T-cell (primary cell): ENCODE results near the gene CDH4. TPM values are rescaled to one million over a fixed set of nuclear protein-coding genes. Genes with fewer than 3 reads are reported as not detected.

Experiments used
- ATAC-seq, 4 experiments: fragments of 200-7000 bp in 3 of 4; fragments of 150-1000 bp in 1 of 4; cut with Tn5 transposase; replicated peaks in 1 of 4; 1 replicate in 3 of 4; 2 replicates in 1 of 4; pipeline ENCODE4 v1.10.0; 2021; ENCODE audit warnings: moderate library complexity in 3 of 4, mild to moderate bottlenecking in 2 of 4, moderate number of reproducible peaks in 1 of 4
- CTCF ChIA-PET, 2 donors: fragments of 300-600 bp; sonication (Branson Sonifier 250); formaldehyde crosslinking; loops; one replicate each; lab custom pipeline; 2022; ENCODE audit warnings: antibody characterized with exemption in 2 of 2; lab: Charles Lee
- POLR2A ChIA-PET, 2 donors: fragments of 300-600 bp; sonication (Branson Sonifier 250); formaldehyde crosslinking; loops; one replicate each; lab custom pipeline; 2022; ENCODE audit warnings: antibody characterized with exemption in 2 of 2; lab: Charles Lee
- DNase-seq, 35 experiments: peaks; one replicate each; pipeline versions ENCODE4 v3.0.0 to v3.0.0-alpha.2; 2013 to 2023
- H3K27ac ChIP-seq: one replicate; pipeline ENCODE4 v1.5.1; 2013; ENCODE audit warnings: low read length
- H3K27me3 ChIP-seq, 2 experiments: replicated peaks in 1 of 2; 1 replicate in 1 of 2; 2 replicates in 1 of 2; pipeline versions ENCODE4 v1.6.1 to v1.7.0; 2013; ENCODE audit warnings: low read length in 1 of 2, mixed read lengths in 1 of 2; ENCODE audit not compliant: control insufficient read depth in 2 of 2, insufficient read depth in 2 of 2; ENCODE audit errors: extremely low read depth in 1 of 2
- H3K36me3 ChIP-seq, 2 donors: 1 replicate in 1 of 2; 2 replicates in 1 of 2; pipeline versions ENCODE4 v1.6.1 to v1.7.0; 2013; ENCODE audit warnings: low read length in 1 of 2; ENCODE audit not compliant: control insufficient read depth in 2 of 2, insufficient read depth in 1 of 2; ENCODE audit errors: extremely low read depth in 1 of 2
- H3K4me1 ChIP-seq, 2 experiments: 1 replicate in 1 of 2; 2 replicates in 1 of 2; pipeline versions ENCODE4 v1.6.1 to v1.7.0; 2013; ENCODE audit warnings: low read length in 2 of 2, mixed read lengths in 1 of 2; ENCODE audit not compliant: insufficient read depth in 2 of 2, control insufficient read depth in 1 of 2; ENCODE audit errors: extremely low read depth in 1 of 2
- H3K4me3 ChIP-seq, 2 donors: 1 replicate in 1 of 2; 2 replicates in 1 of 2; pipeline versions ENCODE4 v1.5.1 to v1.7.0; 2013; ENCODE audit warnings: mild to moderate bottlenecking in 2 of 2, low read length in 1 of 2, moderate library complexity in 1 of 2; ENCODE audit not compliant: control insufficient read depth in 1 of 2; ENCODE audit errors: extremely low read depth in 1 of 2
- H3K9me3 ChIP-seq: 2 replicates; pipeline ENCODE4 v1.7.0; 2013
- H3K27ac Mint-ChIP-seq, 2 donors: one replicate each; pipeline ENCODE4 v1.8.0; 2020 to 2021; ENCODE audit warnings: mild to moderate bottlenecking in 2 of 2, mixed read lengths in 2 of 2
- H3K27me3 Mint-ChIP-seq, 2 donors: one replicate each; pipeline ENCODE4 v1.8.0; 2021 to 2022; ENCODE audit warnings: mixed read lengths in 2 of 2
- H3K36me3 Mint-ChIP-seq: one replicate; pipeline ENCODE4 v1.8.0; 2021; ENCODE audit warnings: mixed read lengths
- H3K4me1 Mint-ChIP-seq, 3 donors: one replicate each; pipeline ENCODE4 v1.8.0; 2020 to 2022; ENCODE audit warnings: mixed read lengths in 3 of 3, mild to moderate bottlenecking in 1 of 3
- H3K4me3 Mint-ChIP-seq, 3 donors: one replicate each; pipeline ENCODE4 v1.8.0; 2020 to 2022; ENCODE audit warnings: mild to moderate bottlenecking in 3 of 3, mixed read lengths in 3 of 3, moderate library complexity in 3 of 3
- H3K9me3 Mint-ChIP-seq, 3 donors: one replicate each; pipeline ENCODE4 v1.8.0; 2020 to 2022; ENCODE audit warnings: mixed read lengths in 3 of 3
- WGBS: methylation state at CpG from one replicate; pipeline ENCODE4 v1.1.5; 2013; ENCODE audit warnings: missing lambda C conversion rate; ENCODE audit not compliant: insufficient coverage; 5-methylcytosine and 5-hydroxymethylcytosine counted together
- total RNA-seq, 35 experiments: library from RNA in 6 of 35; stranded (reverse) in 6 of 35; fragments of 120-200 nt in 1 of 35; gene quantifications; one replicate each; pipeline versions ENCODE4 v1.2.1 to v1.2.4 and lab custom pipeline; 2013 to 2026

CDH4 gene
- total RNA-seq, 5 donors from 2014 or later (not counting 1 experiment from before 2014, with no cell fraction given), result 0.06 to 0.64 (median 0.14) TPM

- ChIA-PET CTCF (interaction anchor here in 1 of 2 donors (0.6 kb wide), 2 partner anchors 9 to 1204 kb away, joined by 3 to 4 read pairs; no protein-coding TSS in a partner anchor), POLR2A (no interaction called here)
- no peak overlapping the region for H3K27ac Mint-ChIP-seq
Observed at GRCh38 chr20:61262514-61262913, 10.5 kb downstream of the CDH4 start.

DNA sequence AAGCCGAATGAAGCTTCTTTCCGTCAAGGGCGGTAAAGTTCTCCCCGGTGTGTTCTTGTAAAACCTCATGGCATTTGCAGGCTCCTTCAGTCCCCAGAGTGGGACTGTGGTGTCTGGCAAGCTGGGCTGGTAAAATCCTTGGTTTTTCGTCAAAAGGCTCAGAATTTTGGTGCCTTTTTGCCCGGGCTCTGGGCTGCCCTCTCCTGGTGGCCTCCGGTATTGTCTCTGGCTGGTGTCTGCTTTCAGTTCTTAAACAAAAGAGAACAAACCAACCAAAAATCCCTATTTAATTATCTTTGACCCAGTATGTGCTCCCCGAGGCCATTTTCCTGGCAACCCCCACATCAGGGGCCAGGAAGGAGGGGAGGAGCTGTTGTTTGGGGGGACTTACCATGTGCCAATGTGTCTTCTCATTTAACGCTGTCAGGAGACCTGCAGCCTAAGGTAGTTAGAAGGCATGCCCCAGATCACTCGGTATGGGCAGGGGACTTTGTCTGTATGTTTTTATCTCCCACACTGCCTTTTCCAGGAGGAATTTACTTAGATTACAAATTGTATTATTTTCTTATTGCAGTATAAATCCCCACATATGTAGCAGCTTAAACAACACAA, 11.1 kb downstream of the CDH4 start:
- Mint-ChIP-seq H3K36me3 (no peaks in the 10 kb centered on the region), H3K4me3 (no peak overlapping the region), H3K27me3 (peaks cover 15 to 32% of the 10 kb centered on the region in 2 donors), H3K4me1 (no peaks in the 10 kb centered on the region), H3K9me3 (peaks cover 0 to 3% (median 0%) of the 10 kb centered on the region in 3 donors), H3K27ac (no peak overlapping the region)
- H3K9me3 ChIP-seq, result no peaks in the 10 kb centered on the region
- ATAC-seq, result no peak
- no peak overlapping the region for H3K27ac ChIP-seq
- H3K4me1 ChIP-seq, result peaks cover 0 to 3% of the 10 kb centered on the region in 2 experiments
- H3K4me3 ChIP-seq, result no peak overlapping the region
- WGBS, result 67% methylated on average over 3 of the region's 10 CpGs
- peak in 19 of 35 experiments; percentile 3 to 39 (median 16) for DNase-seq
- no peaks in the 10 kb centered on the region for H3K36me3 ChIP-seq
- POLR2A ChIA-PET, result no interaction called here
- CTCF ChIA-PET, result interaction anchor here in 1 of 2 donors (0.6 kb wide), 2 partner anchors 10 to 1205 kb away, joined by 3 to 4 read pairs; no protein-coding TSS in a partner anchor
- peaks cover 0 to 30% of the 10 kb centered on the region in 2 experiments for H3K27me3 ChIP-seq

More at GRCh38 chr20:61262514-61262913, 10.5 kb downstream of the CDH4 start:
- no peak overlapping the region for H3K27ac ChIP-seq
- no peaks in the 10 kb centered on the region for H3K36me3 ChIP-seq
- H3K4me1 Mint-ChIP-seq, result no peaks in the 10 kb centered on the region
- peaks cover 0 to 3% of the 10 kb centered on the region in 2 experiments for H3K4me1 ChIP-seq
- peaks cover 0 to 23% of the 10 kb centered on the region in 2 experiments for H3K27me3 ChIP-seq
- H3K4me3 ChIP-seq, result no peak overlapping the region
- DNase-seq (no peak), ATAC-seq (no peak)
- H3K27me3 Mint-ChIP-seq, result peaks cover 15 to 35% of the 10 kb centered on the region in 2 donors
- no peaks in the 10 kb centered on the region for H3K36me3 Mint-ChIP-seq
- H3K9me3 Mint-ChIP-seq, result peaks cover 0 to 3% (median 0%) of the 10 kb centered on the region in 3 donors
- H3K9me3 ChIP-seq, result no peaks in the 10 kb centered on the region
- no peak overlapping the region for H3K4me3 Mint-ChIP-seq

DNA sequence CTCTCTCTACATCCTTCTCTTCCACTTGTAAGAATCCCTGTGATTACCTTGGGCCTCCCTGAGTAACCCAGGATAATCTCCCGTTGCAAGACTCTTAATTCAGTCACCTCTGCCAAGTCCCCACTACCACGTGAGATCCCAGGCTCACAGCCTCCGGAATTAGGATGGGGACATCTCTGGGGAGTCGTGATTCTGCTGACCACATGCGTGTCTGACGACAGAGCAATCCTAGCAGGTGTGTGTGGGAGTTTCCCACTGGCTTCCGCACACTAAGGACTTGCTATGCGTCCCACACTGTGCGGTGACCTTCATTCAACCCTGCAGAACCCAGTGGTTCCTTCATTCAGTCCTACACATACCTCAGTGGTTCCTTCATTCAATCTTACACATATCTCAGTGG, 11.9 kb downstream of the CDH4 start:
- ChIA-PET POLR2A (no interaction called here), CTCF (no interaction called here)
- peaks cover 0 to 33% of the 10 kb centered on the region in 2 experiments for H3K27me3 ChIP-seq
- no peak for DNase-seq
- WGBS, result 70% methylated on average over 8 of the region's 9 CpGs
- H3K9me3 ChIP-seq, result no peaks in the 10 kb centered on the region
- Mint-ChIP-seq H3K9me3 (no peaks in the 10 kb centered on the region), H3K36me3 (no peaks in the 10 kb centered on the region), H3K27ac (no peak overlapping the region), H3K4me3 (no peak overlapping the region), H3K4me1 (no peaks in the 10 kb centered on the region), H3K27me3 (peaks cover 18 to 32% of the 10 kb centered on the region in 2 donors)
- no peak overlapping the region for H3K4me3 ChIP-seq
- H3K4me1 ChIP-seq, result peaks cover 0 to 3% of the 10 kb centered on the region in 2 experiments
- H3K27ac ChIP-seq, result no peak overlapping the region
- H3K36me3 ChIP-seq, result no peaks in the 10 kb centered on the region
- no peak for ATAC-seq

DNA sequence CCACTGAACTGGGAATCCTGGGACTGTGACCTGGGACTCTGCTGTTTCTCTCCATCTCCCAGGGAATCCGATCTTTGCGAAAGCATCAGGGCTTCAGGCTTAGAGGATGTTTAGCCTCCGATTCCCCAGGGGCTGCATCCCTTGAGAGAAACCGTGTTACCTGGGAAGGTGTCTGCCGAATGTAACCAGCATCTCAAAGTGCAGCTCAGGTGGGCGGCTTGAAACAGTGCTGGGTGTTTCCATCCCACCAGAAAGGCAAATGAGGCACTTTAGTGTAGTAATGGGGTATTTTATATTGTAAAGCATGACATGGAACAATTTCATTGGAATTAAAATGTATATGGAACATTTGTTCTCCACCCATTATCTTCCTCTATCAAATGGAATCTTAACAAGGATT, 15.2 kb downstream of the CDH4 start:
- Histone ChIP-seq H3K27ac (no peak overlapping the region), H3K9me3 (no peaks in the 10 kb centered on the region), H3K4me1 (peaks cover 0 to 3% of the 10 kb centered on the region in 2 experiments), H3K27me3 (peaks cover 0 to 33% of the 10 kb centered on the region in 2 experiments), H3K4me3 (no peak overlapping the region), H3K36me3 (no peaks in the 10 kb centered on the region)
- DNase-seq (no peak), ATAC-seq (no peak)
- Mint-ChIP-seq H3K27me3 (peaks cover 20 to 22% of the 10 kb centered on the region in 2 donors), H3K4me1 (no peaks in the 10 kb centered on the region), H3K27ac (no peak overlapping the region), H3K4me3 (no peak overlapping the region), H3K9me3 (no peaks in the 10 kb centered on the region), H3K36me3 (no peaks in the 10 kb centered on the region)
- POLR2A ChIA-PET, result no interaction called here
- CTCF ChIA-PET, result no interaction called here
- WGBS, result 85% methylated on average over 6 of the region's 6 CpGs

GRCh38 chr20:61268024-61268423, 16.0 kb downstream of the CDH4 start:
- H3K4me1 Mint-ChIP-seq, result no peaks in the 10 kb centered on the region
- Histone ChIP-seq H3K27me3 (peaks cover 0 to 32% of the 10 kb centered on the region in 2 experiments), H3K4me1 (peaks cover 0 to 3% of the 10 kb centered on the region in 2 experiments), H3K9me3 (no peaks in the 10 kb centered on the region), H3K4me3 (no peak overlapping the region), H3K27ac (no peak overlapping the region), H3K36me3 (no peaks in the 10 kb centered on the region)
- H3K36me3 Mint-ChIP-seq, result no peaks in the 10 kb centered on the region
- POLR2A ChIA-PET, result no interaction called here
- H3K27ac Mint-ChIP-seq, result no peak overlapping the region
- DNase-seq, result no peak
- H3K27me3 Mint-ChIP-seq, result peaks cover 22 to 24% of the 10 kb centered on the region in 2 donors
- ATAC-seq, result no peak
- no peaks in the 10 kb centered on the region for H3K9me3 Mint-ChIP-seq
- WGBS, result 83% methylated on average over 10 of the region's 10 CpGs
- H3K4me3 Mint-ChIP-seq, result no peak overlapping the region
- CTCF ChIA-PET, result no interaction called here

DNA sequence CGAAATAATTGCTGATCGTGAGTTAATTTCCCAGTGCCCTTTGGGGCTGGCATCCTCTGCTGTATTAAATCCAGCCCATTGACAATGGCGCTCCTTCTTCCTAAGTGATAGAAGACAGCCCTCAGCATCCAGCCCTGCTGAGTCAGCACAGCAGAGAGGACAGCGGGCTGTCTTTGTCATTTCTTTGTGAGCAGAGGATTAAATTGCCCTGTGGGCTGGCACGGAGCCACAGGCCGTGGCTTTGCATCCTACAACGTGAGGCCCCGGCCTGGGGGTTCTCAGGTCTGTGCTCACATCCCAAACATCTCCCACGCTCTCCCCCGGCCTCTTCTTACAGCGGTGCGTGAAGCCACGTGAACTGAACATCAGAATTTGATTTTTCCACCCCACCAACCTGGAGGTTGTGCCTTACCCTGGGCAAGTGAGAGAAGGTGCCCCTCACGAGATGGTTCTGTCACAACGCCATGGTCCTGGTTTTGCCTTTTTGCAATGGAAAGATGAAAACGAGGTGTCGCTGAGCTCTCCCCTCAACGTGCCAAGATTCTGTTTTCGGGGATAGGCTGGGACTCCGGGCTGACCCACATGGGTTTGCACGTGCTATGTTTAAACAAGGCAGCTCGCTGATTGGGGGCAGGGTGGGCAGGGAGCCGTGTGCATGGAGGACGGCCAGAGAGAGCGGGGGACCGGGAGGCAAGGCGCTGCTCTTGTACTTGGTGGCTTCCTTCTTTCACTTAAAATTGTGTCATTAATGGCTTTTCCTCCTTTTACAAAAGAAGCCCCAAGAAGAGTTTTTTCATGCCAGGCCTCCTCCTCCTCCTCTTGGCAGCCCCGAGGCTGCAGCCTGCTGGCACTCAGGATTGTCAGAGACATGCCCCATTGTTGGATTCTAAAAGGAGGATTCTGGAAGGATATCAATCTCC, 19.5 kb downstream of the CDH4 start:
- POLR2A ChIA-PET, result no interaction called here

More for the DNA sequence above, 19.5 kb downstream of the CDH4 start:
- Mint-ChIP-seq H3K4me3 (no peak overlapping the region), H3K4me1 (no peaks in the 10 kb centered on the region), H3K9me3 (no peaks in the 10 kb centered on the region), H3K27ac (no peak overlapping the region), H3K36me3 (no peaks in the 10 kb centered on the region), H3K27me3 (peaks cover 8 to 9% of the 10 kb centered on the region in 2 donors)
- Histone ChIP-seq H3K36me3 (no peaks in the 10 kb centered on the region), H3K4me1 (no peaks in the 10 kb centered on the region), H3K27me3 (peaks cover 0 to 23% of the 10 kb centered on the region in 2 experiments), H3K4me3 (no peak overlapping the region), H3K9me3 (no peaks in the 10 kb centered on the region), H3K27ac (no peak overlapping the region)
- 75% methylated on average over 21 of the region's 28 CpGs for WGBS
- no peak for ATAC-seq
- CTCF ChIA-PET, result no interaction called here
- no peak for DNase-seq
